CD4-positive, CD25-positive, alpha-beta regulatory T cell (primary cell): ENCODE results near the gene TEX54. TPM values are rescaled to one million over a fixed set of nuclear protein-coding genes. Genes with fewer than 3 reads are reported as not detected.

Experiments used
- ATAC-seq, 2 donors: fragments of 150-1000 bp; cut with Tn5 transposase; one replicate each; pipeline ENCODE4 v1.10.0; 2021; ENCODE audit warnings: low read depth in 2 of 2, moderate number of reproducible peaks in 2 of 2, moderate library complexity in 1 of 2
- DNase-seq, 3 donors: peaks; one replicate each; pipeline versions ENCODE4 v3.0.0 to v3.0.0-alpha.2; 2012 to 2022; ENCODE audit warnings: mixed read lengths in 1 of 3
- H3K27ac ChIP-seq: one replicate; pipeline ENCODE4 v1.7.0; 2013; ENCODE audit warnings: mild to moderate bottlenecking, low read length; ENCODE audit not compliant: insufficient read depth, poor library complexity, severe bottlenecking
- H3K27me3 ChIP-seq: one replicate; pipeline ENCODE4 v1.7.0; 2013; ENCODE audit warnings: low read length; ENCODE audit not compliant: control insufficient read depth, insufficient read depth
- H3K36me3 ChIP-seq: one replicate; pipeline ENCODE4 v1.7.0; 2013; ENCODE audit warnings: mild to moderate bottlenecking, low read length, moderate library complexity; ENCODE audit not compliant: control insufficient read depth, insufficient read depth
- H3K4me1 ChIP-seq: 2 replicates; pipeline ENCODE4 v1.7.0; 2013; ENCODE audit warnings: mild to moderate bottlenecking, low read length; ENCODE audit not compliant: insufficient read depth, control insufficient read depth, poor library complexity, severe bottlenecking
- H3K4me3 ChIP-seq: one replicate; pipeline ENCODE4 v1.7.0; 2013; ENCODE audit warnings: low read depth, mild to moderate bottlenecking, low read length, moderate library complexity
- H3K9me3 ChIP-seq, 2 experiments: 1 replicate in 1 of 2; 2 replicates in 1 of 2; pipeline ENCODE4 v1.7.0; 2013; ENCODE audit warnings: low read length in 2 of 2, mild to moderate bottlenecking in 1 of 2, moderate library complexity in 1 of 2; ENCODE audit not compliant: control insufficient read depth in 2 of 2
- H3K27ac Mint-ChIP-seq, 3 donors: one replicate each; pipeline ENCODE4 v1.8.0; 2020 to 2022; ENCODE audit warnings: mild to moderate bottlenecking in 3 of 3, mixed read lengths in 3 of 3, moderate library complexity in 2 of 3
- H3K27me3 Mint-ChIP-seq: one replicate; pipeline ENCODE4 v1.8.0; 2022; ENCODE audit warnings: mild to moderate bottlenecking, mixed read lengths
- H3K36me3 Mint-ChIP-seq: one replicate; pipeline ENCODE4 v1.8.0; 2020; ENCODE audit warnings: mixed read lengths
- H3K4me1 Mint-ChIP-seq, 4 donors: one replicate each; pipeline ENCODE4 v1.8.0; 2020 to 2022; ENCODE audit warnings: mixed read lengths in 4 of 4, mild to moderate bottlenecking in 1 of 4
- H3K4me3 Mint-ChIP-seq, 4 donors: one replicate each; pipeline ENCODE4 v1.8.0; 2020 to 2022; ENCODE audit warnings: mild to moderate bottlenecking in 4 of 4, mixed read lengths in 4 of 4, moderate library complexity in 3 of 4
- H3K9me3 Mint-ChIP-seq, 7 donors: one replicate each; pipeline ENCODE4 v1.8.0; 2020 to 2022; ENCODE audit warnings: mixed read lengths in 7 of 7, mild to moderate bottlenecking in 3 of 7, moderate library complexity in 2 of 7
- polyA plus RNA-seq, 4 donors: library from polyadenylated mRNA; unstranded; fragments of 300-500 nt; fragmentation: Illumina TruSeq; gene quantifications; one replicate each; pipeline ENCODE4 v1.2.3, GENCODE V29; 2021
- total RNA-seq: library from RNA; stranded (reverse); gene quantifications from one replicate; pipeline ENCODE4 v1.2.3, GENCODE V29; 2022

The TEX54 gene
- total and polyA plus RNA-seq, 5 donors from 2014 or later: 0.76 to 2.2 (median 2.1) TPM; not detected in 2

DNA sequence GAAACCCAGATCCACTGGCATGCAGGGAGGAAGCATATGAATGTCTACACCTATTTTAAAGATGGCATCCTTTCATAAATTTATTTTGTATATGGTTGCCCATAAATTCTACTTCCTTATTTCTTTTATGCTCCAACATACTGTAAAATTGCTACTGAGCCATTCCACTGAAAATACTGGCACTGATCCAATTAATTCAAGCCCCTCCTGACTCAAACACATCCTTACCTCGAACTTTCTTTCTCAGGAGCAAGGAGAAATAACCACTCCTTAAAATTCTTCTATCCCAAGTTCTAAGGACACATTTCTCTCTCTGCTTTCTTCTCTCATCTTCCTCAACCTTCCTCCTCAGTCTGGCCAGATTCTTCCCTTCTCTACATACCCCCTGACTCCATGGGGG lies 21.9 kb downstream of the TEX54 start:
- Mint-ChIP-seq H3K27ac (peak overlapping the region; percentile 16 to 70 (median 20)), H3K4me3 (peak overlapping the region in 1 of 4 donors; percentile 28), H3K4me1 (peaks cover 0 to 6% (median 3%) of the 10 kb centered on the region in 4 donors), H3K27me3 (no peaks in the 10 kb centered on the region), H3K9me3 (no peaks in the 10 kb centered on the region), H3K36me3 (peaks cover 4% of the 10 kb centered on the region)
- ATAC-seq (no peak), DNase-seq (no peak)
- Histone ChIP-seq H3K36me3 (peaks cover 3% of the 10 kb centered on the region), H3K9me3 (no peaks in the 10 kb centered on the region), H3K27ac (no peak overlapping the region), H3K4me1 (peaks cover 8% of the 10 kb centered on the region), H3K4me3 (no peak overlapping the region), H3K27me3 (no peaks in the 10 kb centered on the region)

DNA sequence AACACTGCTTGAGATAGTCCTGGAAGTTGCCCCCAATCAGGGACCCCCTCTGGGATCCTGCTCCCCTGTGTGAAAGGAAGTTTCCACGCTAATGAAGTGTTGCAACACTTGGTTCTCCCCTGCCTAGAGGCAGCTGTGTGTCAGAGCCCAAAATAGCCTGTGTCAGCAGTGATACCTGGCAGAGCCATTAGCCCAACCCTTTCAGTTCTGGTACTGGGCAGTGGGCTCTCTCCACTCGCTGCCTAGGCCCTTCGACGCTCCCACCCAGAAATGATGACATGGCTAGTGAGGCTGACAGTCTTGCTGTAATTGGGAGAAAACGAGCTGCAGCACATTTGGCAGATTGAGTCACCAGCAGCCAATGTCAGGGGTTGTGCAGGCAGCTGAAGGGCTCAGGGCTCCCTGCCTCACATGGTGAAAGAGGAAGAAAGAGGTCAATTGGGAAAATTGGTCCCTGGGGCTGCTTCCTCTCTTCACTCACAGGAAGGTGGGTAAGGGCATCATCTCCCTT lies 26.0 kb downstream of the TEX54 start:
- Histone ChIP-seq H3K27ac (no peak overlapping the region), H3K9me3 (no peaks in the 10 kb centered on the region), H3K4me3 (peak overlapping the region; percentile 94), H3K27me3 (no peaks in the 10 kb centered on the region), H3K36me3 (peaks cover 22% of the 10 kb centered on the region), H3K4me1 (peaks cover 31% of the 10 kb centered on the region)
- Mint-ChIP-seq H3K9me3 (no peaks in the 10 kb centered on the region), H3K27me3 (no peaks in the 10 kb centered on the region), H3K4me1 (peaks cover 0 to 31% (median 16%) of the 10 kb centered on the region in 4 donors), H3K4me3 (peak overlapping the region in 3 of 4 donors; percentile 43 to 100 (median 67)), H3K27ac (peak overlapping the region in 2 of 3 donors; percentile 48 to 98), H3K36me3 (peaks cover 10% of the 10 kb centered on the region)
- no peak for DNase-seq
- ATAC-seq: no peak

DNA sequence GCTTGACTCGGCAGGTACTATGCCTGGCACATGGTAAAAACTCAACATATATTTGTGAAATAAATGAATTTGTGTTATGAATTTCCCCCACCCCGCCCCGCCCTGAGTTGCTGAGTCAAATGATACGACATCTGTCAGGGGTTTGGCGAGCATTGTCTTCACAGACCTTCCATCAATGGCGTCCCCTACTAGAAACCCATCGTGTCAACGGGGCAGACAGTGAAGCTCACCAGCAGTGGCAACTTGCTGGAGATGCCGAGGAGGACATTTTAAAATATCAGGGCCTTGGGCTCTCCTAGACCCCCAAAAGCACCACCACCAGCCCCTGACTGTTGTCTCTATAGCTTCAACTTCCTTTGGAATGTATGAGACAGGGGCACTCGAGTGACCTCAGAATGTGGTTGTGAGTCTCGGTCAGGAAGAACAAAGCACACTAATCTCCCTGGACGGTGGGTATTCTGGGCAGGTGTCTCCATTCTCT lies 26.6 kb downstream of the TEX54 start:
- Histone ChIP-seq H3K27me3 (no peaks in the 10 kb centered on the region), H3K36me3 (peaks cover 28% of the 10 kb centered on the region), H3K4me1 (peaks cover 31% of the 10 kb centered on the region), H3K27ac (peak overlapping the region; percentile 76), H3K9me3 (no peaks in the 10 kb centered on the region), H3K4me3 (peak overlapping the region; percentile 94)
- H3K27ac Mint-ChIP-seq: peak overlapping the region; percentile 97 to 99 (median 98)
- ATAC-seq (peak in 1 of 2 donors; percentile 12), DNase-seq (no peak)
- peak overlapping the region; percentile 92 to 100 (median 99) for H3K4me3 Mint-ChIP-seq
- no peaks in the 10 kb centered on the region for H3K27me3 Mint-ChIP-seq
- H3K4me1 Mint-ChIP-seq: peaks cover 0 to 32% (median 17%) of the 10 kb centered on the region in 4 donors
- peaks cover 17% of the 10 kb centered on the region for H3K36me3 Mint-ChIP-seq
- H3K9me3 Mint-ChIP-seq: no peaks in the 10 kb centered on the region

DNA sequence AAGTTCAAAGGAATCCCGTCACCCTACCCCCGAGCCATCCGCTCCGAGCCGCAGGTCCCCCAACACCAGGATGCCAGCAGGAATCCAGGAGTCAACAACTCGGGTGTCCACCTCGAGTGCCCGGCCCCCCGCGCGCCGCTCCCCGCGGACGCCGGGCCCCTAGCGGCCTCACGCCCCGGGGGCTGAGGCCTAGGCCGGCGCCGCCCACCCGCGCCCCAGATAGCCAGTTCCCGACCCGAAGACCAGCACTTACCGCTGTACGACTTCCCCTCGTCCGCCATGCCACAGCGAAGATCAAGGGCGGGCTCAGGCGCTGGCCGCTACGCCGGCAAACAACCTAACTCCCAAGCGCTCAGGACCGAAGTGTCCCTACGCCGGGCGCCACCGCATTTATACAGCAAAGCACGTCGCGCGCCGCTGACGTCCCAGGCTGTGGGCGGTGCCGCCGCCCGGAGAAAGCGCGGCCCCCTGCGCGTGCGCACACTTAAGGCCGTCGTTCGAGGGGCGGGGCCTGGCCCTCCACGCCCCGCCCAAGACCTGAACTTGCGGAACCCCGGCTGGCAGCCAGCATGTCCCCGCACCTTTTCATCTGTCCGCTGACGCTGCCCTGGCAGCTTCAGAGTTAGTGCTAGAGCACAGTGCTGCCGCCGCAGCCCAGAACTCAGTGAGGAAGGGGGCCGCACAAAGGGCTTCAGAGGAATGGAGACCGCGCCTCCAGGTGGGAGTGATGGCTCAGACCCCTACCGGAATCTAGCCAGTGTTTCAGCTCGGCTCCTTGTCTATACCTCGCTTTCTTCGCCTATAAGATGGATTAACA lies 27.4 kb downstream of the TEX54 start, which contains the start of gene NXF1:
TSS of gene NXF1 (minus strand) at position 365 of the 817 bp plus-strand sequence. CDS start at position 281, 84 bp downstream.
- Histone ChIP-seq H3K27me3 (no peaks in the 10 kb centered on the region), H3K4me1 (peaks cover 31% of the 10 kb centered on the region), H3K36me3 (peaks cover 35% of the 10 kb centered on the region), H3K4me3 (peak within 1 kb of the TSS; percentile 94), H3K9me3 (no peaks in the 10 kb centered on the region), H3K27ac (peak within 1 kb of the TSS; percentile 76)
- DNase-seq (peak; percentile 92 to 97 (median 96)), ATAC-seq (peak; percentile 84 to 87)
- peaks cover 20% of the 10 kb centered on the region for H3K36me3 Mint-ChIP-seq
- no peaks in the 10 kb centered on the region for H3K9me3 Mint-ChIP-seq
- H3K4me1 Mint-ChIP-seq: peaks cover 0 to 35% (median 16%) of the 10 kb centered on the region in 4 donors
- peak within 1 kb of the TSS; percentile 93 to 100 (median 99) for H3K4me3 Mint-ChIP-seq
- H3K27me3 Mint-ChIP-seq: no peaks in the 10 kb centered on the region
- H3K27ac Mint-ChIP-seq: peak within 1 kb of the TSS; percentile 97 to 99 (median 98)

DNA sequence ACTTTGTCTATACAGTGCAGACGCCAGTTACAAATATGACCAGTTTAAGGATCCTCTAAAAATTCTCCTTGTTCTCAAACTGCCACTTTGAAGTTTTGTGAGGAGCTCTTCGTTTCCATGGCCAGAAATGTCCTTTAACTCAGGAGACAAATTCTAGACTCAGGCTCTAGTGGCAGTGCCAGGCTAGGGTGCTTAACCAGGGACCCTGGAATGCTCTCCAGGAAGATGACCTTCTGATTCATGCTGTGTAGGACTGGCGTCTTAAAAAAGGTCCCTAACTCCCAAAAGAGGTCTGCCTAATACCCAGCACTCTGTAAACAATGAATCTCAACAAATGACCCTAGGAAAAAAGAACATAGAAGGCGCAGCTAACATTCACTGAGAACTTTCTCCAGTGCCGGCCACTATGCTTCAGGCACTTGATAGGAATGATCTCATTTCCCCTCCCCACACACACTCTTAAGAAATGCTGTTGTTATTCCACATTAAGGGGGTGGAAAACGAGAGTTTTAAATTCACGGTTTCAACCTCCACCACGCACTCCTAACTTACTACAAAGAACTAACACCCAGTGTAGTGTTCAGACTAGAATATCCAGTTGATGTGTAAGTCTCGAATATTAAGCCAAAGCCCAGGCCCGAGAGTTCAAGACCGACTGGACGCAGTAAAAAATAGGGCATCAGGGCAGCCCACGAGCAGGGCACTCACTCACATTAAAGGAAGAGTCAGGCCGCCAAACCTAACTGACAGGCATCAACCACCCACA lies 28.1 kb downstream of the TEX54 start:
- Histone ChIP-seq H3K36me3 (peaks cover 43% of the 10 kb centered on the region), H3K27ac (peak overlapping the region; percentile 76), H3K4me3 (peak overlapping the region; percentile 94), H3K9me3 (no peaks in the 10 kb centered on the region), H3K27me3 (no peaks in the 10 kb centered on the region), H3K4me1 (peaks cover 31% of the 10 kb centered on the region)
- no peak for DNase-seq
- Mint-ChIP-seq H3K36me3 (peaks cover 26% of the 10 kb centered on the region), H3K4me1 (peaks cover 0 to 39% (median 18%) of the 10 kb centered on the region in 4 donors), H3K9me3 (no peaks in the 10 kb centered on the region), H3K4me3 (peak overlapping the region; percentile 93 to 100 (median 99)), H3K27me3 (no peaks in the 10 kb centered on the region), H3K27ac (peak overlapping the region; percentile 87 to 99 (median 98))
- ATAC-seq: peak in 1 of 2 donors; percentile 24

DNA sequence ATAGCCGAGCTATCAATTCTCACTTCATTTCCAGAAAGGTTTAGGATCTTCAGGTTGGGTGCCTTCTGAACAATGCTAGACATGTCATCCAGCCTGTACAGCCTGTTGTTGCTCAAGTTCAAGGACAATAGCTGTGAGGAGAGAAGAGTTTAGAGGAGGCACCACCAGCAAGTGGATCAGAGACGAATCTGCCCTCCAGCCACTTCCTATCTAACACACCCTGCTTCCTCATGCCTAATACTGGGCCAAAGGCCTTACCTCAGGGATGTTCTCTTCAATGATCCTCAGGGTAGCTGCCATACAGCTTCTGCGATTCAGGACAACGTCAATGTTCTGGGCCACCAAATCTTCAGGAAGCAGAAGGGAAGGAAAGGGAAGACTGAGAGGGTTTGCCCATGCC lies 31.6 kb downstream of the TEX54 start:
- Histone ChIP-seq H3K9me3 (no peaks in the 10 kb centered on the region), H3K4me1 (peaks cover 26% of the 10 kb centered on the region), H3K36me3 (peaks cover 70% of the 10 kb centered on the region), H3K27ac (no peak overlapping the region), H3K27me3 (no peaks in the 10 kb centered on the region), H3K4me3 (no peak overlapping the region)
- no peak overlapping the region for H3K27ac Mint-ChIP-seq
- H3K9me3 Mint-ChIP-seq: no peaks in the 10 kb centered on the region
- peak overlapping the region in 1 of 4 donors; percentile 35 for H3K4me3 Mint-ChIP-seq
- peaks cover 42% of the 10 kb centered on the region for H3K36me3 Mint-ChIP-seq
- DNase-seq (no peak), ATAC-seq (no peak)
- H3K4me1 Mint-ChIP-seq: peaks cover 0 to 36% (median 19%) of the 10 kb centered on the region in 4 donors
- H3K27me3 Mint-ChIP-seq: no peaks in the 10 kb centered on the region

DNA sequence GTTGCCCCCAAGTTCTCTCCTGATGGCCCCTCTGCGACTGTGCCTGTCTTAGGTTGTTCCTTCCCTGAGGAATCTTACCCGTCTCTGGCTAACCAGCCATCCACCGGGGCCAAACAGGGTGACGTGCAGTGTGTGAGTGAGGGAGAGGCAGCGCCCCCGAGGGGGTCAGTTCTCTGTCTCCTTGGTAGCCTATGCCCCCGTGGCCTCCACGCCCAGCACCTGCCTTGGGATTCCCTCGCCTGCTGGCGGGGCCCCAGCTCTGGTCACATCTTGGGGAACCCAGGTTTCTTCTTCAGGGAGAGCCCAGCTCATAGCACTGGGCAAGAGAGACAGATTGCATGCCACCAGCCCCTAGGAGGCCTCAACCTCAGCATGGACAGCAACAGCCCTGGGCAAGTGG lies 33.2 kb downstream of the TEX54 start:
- Histone ChIP-seq H3K27me3 (no peaks in the 10 kb centered on the region), H3K4me3 (no peak overlapping the region), H3K27ac (no peak overlapping the region), H3K36me3 (peaks cover 83% of the 10 kb centered on the region), H3K9me3 (no peaks in the 10 kb centered on the region), H3K4me1 (peaks cover 18% of the 10 kb centered on the region)
- Mint-ChIP-seq H3K4me1 (peaks cover 0 to 32% (median 21%) of the 10 kb centered on the region in 4 donors), H3K27ac (no peak overlapping the region), H3K4me3 (peak overlapping the region in 1 of 4 donors; percentile 54), H3K9me3 (no peaks in the 10 kb centered on the region), H3K27me3 (no peaks in the 10 kb centered on the region), H3K36me3 (peaks cover 54% of the 10 kb centered on the region)
- ATAC-seq (no peak), DNase-seq (no peak)
